OCI-LY3 (cell line): Measurements from ENCODE around the gene RNASE13.

Experiments used
- H2AFZ ChIP-seq: fragments of 200-600, 300-600 bp; shearing (Covaris generic); 2 replicates; pipeline ENCODE4 v1.6.0; 2014; ENCODE audit warnings: antibody characterized with exemption, low read depth, low read length
- H3K27ac ChIP-seq: fragments of 200-600, 300-600 bp; sonication (generic); 2 replicates; pipeline ENCODE4 v1.5.1; 2014; ENCODE audit warnings: mild to moderate bottlenecking, low read length, moderate library complexity, mixed read lengths
- H3K27me3 ChIP-seq: fragments of 200-600, 300-600 bp; sonication (generic); 2 replicates; pipeline ENCODE4 v1.6.1; 2014; ENCODE audit warnings: low read depth, low read length, mixed read lengths
- H3K36me3 ChIP-seq: fragments of 200-600, 300-600 bp; sonication (generic); replicated peaks from 2 replicates; pipeline ENCODE3; 2014; ENCODE audit warnings: low read depth, low read length, mixed read lengths
- H3K4me1 ChIP-seq: fragments of 300-600, 200-600 bp; sonication (generic); 2 replicates; pipeline ENCODE4 v1.6.1; 2014; ENCODE audit warnings: low read length, mixed read lengths
- H3K4me2 ChIP-seq: fragments of 200-600, 300-600 bp; sonication (generic); 2 replicates; pipeline ENCODE4 v1.6.1; 2014; ENCODE audit warnings: low read length, mixed read lengths
- H3K4me3 ChIP-seq: fragments of 300-600, 200-600 bp; sonication (generic); 2 replicates; pipeline ENCODE4 v1.5.1; 2014; ENCODE audit warnings: antibody characterized with exemption, mild to moderate bottlenecking, low read length, moderate library complexity
- H3K79me2 ChIP-seq: fragments of 300-600, 200-600 bp; shearing (Covaris generic); 2 replicates; pipeline ENCODE4 v1.6.1; 2014; ENCODE audit warnings: mild to moderate bottlenecking, low read length, mixed read lengths
- H3K9ac ChIP-seq: fragments of 300-600, 200-600 bp; shearing (Covaris generic); 2 replicates; pipeline ENCODE4 v1.6.0; 2014; ENCODE audit warnings: mild to moderate bottlenecking, low read length, moderate library complexity
- H3K9me3 ChIP-seq: fragments of 200-600, 300-600 bp; shearing (Covaris generic); 2 replicates; pipeline ENCODE4 v1.6.1; 2014; ENCODE audit warnings: low read length, mixed read lengths; ENCODE audit not compliant: insufficient read depth
- H4K20me1 ChIP-seq: fragments of 200-600, 300-600 bp; sonication (generic); 2 replicates; pipeline ENCODE4 v1.6.1; 2016; ENCODE audit warnings: low read length, mixed read lengths; ENCODE audit not compliant: insufficient read depth
- EZH2phosphoT487 ChIP-seq: fragments of 200-600 bp; shearing (Covaris generic); IDR thresholded peaks from 2 replicates; pipeline ENCODE4 v1.6.1; 2018; ENCODE audit warnings: antibody characterized with exemption, mixed run types, low read depth
- TF ChIP-seq, protein P1 (sequence below): fragments of 200-600, 300-600 bp; sonication (generic); IDR thresholded peaks from 2 replicates; pipeline ENCODE4 v1.5.1; 2014; ENCODE audit warnings: antibody characterized with exemption, low read length, low read depth

RNASE13 gene

GRCh38 chr14:21054123-21054767 lies 19.6 kb upstream of the RNASE13 start:
- TF ChIP-seq, protein P1, sequence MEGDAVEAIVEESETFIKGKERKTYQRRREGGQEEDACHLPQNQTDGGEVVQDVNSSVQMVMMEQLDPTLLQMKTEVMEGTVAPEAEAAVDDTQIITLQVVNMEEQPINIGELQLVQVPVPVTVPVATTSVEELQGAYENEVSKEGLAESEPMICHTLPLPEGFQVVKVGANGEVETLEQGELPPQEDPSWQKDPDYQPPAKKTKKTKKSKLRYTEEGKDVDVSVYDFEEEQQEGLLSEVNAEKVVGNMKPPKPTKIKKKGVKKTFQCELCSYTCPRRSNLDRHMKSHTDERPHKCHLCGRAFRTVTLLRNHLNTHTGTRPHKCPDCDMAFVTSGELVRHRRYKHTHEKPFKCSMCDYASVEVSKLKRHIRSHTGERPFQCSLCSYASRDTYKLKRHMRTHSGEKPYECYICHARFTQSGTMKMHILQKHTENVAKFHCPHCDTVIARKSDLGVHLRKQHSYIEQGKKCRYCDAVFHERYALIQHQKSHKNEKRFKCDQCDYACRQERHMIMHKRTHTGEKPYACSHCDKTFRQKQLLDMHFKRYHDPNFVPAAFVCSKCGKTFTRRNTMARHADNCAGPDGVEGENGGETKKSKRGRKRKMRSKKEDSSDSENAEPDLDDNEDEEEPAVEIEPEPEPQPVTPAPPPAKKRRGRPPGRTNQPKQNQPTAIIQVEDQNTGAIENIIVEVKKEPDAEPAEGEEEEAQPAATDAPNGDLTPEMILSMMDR = no peak
- no peak for TF ChIP-seq EZH2phosphoT487

DNA sequence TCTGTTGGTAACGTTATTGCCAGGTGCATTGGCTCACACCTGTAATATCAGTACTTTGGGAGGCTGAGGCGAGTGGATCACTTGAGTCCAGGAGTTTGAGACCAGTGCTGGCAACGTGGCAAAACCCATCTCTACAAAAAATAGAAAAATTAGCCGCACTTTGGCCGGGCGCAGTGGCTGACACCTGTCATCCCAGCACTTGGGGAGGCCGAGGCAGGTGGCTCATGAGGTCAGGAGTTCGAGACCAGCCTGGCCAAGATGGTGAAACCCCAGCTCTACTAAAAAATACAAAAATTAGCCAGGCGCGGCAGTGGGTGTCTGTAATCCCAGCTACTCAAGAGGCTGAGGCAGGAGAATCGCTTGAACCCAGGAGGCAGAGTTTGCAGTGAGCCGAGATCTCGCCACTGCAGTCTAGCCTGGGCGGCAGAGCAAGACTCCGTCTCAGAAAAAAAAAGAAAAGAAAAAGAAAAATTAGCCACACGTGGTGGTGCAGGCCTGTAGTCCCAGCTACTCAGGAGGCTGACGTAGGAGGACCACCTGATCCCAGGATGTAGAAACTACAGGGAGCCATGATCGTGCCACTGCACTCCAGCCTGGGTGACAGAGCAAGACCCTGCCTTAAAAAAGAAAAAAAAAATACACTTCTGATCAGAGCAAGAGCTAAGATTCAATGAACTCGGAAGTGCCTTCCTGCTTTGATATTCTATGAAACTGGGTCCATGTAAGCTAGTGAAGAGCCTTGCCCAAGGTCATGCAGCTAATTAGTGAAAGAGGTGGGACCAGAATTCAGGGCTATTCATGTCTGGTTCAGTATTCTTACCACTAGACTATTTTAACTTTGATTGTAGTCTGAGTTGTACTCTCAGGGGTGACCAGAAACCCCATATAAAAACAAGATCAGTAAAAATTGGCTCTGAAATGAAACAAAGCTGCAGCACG lies 18.8 kb upstream of the RNASE13 start:
- H3K4me1 ChIP-seq = peaks cover 8% of the 10 kb centered on the region
- no peaks in the 10 kb centered on the region for H3K9me3 ChIP-seq
- no peak overlapping the region for H3K9ac ChIP-seq
- H4K20me1 ChIP-seq = no peaks in the 10 kb centered on the region
- no peaks in the 10 kb centered on the region for H3K79me2 ChIP-seq
- no peak for TF ChIP-seq EZH2phosphoT487
- TF ChIP-seq, protein P1 = no peak
- H3K4me3 ChIP-seq = no peak overlapping the region
- 0 out of 2 replicates have a peak overlapping the region, but pooled peaks have one; percentile 10 for H2AFZ ChIP-seq
- no peaks in the 10 kb centered on the region for H3K27me3 ChIP-seq
- H3K4me2 ChIP-seq = no peak overlapping the region
- no peak overlapping the region for H3K27ac ChIP-seq
- H3K36me3 ChIP-seq = no peaks in the 10 kb centered on the region

More at GRCh38 chr14:21054123-21054767, 19.6 kb upstream of the RNASE13 start:
- Histone ChIP-seq H3K4me2 (no peak overlapping the region), H3K4me1 (peaks cover 8% of the 10 kb centered on the region), H3K9me3 (no peaks in the 10 kb centered on the region), H3K27me3 (no peaks in the 10 kb centered on the region), H3K9ac (no peak overlapping the region), H3K4me3 (no peak overlapping the region), H3K79me2 (no peaks in the 10 kb centered on the region), H4K20me1 (no peaks in the 10 kb centered on the region), H2AFZ (0 out of 2 replicates have a peak overlapping the region, but pooled peaks have one; percentile 10), H3K36me3 (no peaks in the 10 kb centered on the region), H3K27ac (no peak overlapping the region)

- Histone ChIP-seq H3K79me2 (no peaks in the 10 kb centered on the region), H3K9me3 (no peaks in the 10 kb centered on the region), H3K36me3 (no peaks in the 10 kb centered on the region), H2AFZ (no peak overlapping the region), H3K27me3 (peaks cover 6% of the 10 kb centered on the region), H3K4me3 (no peak overlapping the region), H3K27ac (no peak overlapping the region), H3K9ac (no peak overlapping the region), H3K4me2 (no peak overlapping the region), H3K4me1 (peaks cover 8% of the 10 kb centered on the region), H4K20me1 (no peaks in the 10 kb centered on the region)
- no peak for TF ChIP-seq EZH2phosphoT487
- TF ChIP-seq, protein P1 = no peak
These were observed 16.0 kb upstream of the RNASE13 start for GRCh38 chr14:21050597-21050996.

GRCh38 chr14:21049271-21049673 lies 14.7 kb upstream of the RNASE13 start:
- Histone ChIP-seq H3K4me1 (peaks cover 8% of the 10 kb centered on the region), H3K9me3 (no peaks in the 10 kb centered on the region), H3K36me3 (no peaks in the 10 kb centered on the region), H3K27ac (no peak overlapping the region), H3K27me3 (peaks cover 19% of the 10 kb centered on the region), H3K4me2 (no peak overlapping the region), H3K4me3 (no peak overlapping the region), H3K79me2 (no peaks in the 10 kb centered on the region), H3K9ac (no peak overlapping the region), H2AFZ (no peak overlapping the region), H4K20me1 (no peaks in the 10 kb centered on the region)
- no peak for TF ChIP-seq EZH2phosphoT487
- TF ChIP-seq, protein P1 = no peak
